PC-3 (cell line): ENCODE data around the gene GLYATL1. TPM values are rescaled to one million over a fixed set of nuclear protein-coding genes. Genes with fewer than 3 reads are reported as not detected.

Experiments used
- ATAC-seq: fragments of 200-7000 bp; cut with Tn5 transposase; 2 replicates; pipeline ENCODE4 v1.9.1; 2020; ENCODE audit warnings: mild to moderate bottlenecking, moderate library complexity
- BruUV-seq: library from RNA; stranded (reverse); fragments of 400-500 nt; replicated peaks from 2 replicates; lab custom pipeline; 2021; lab: Mats Ljungman, UMichigan
- CTCF ChIA-PET: fragments of 300-600 bp; sonication (Branson Sonifier 250); formaldehyde crosslinking; loops from one replicate; lab custom pipeline; 2022; ENCODE audit warnings: antibody characterized with exemption; lab: Charles Lee
- POLR2A ChIA-PET: fragments of 300-600 bp; sonication (Branson Sonifier 250); formaldehyde crosslinking; loops from one replicate; lab custom pipeline; 2022; ENCODE audit warnings: antibody characterized with exemption; ENCODE audit not compliant: unreplicated experiment; lab: Charles Lee
- DNase-seq: peaks from one replicate; pipeline ENCODE4 v3.0.0-alpha.2; 2015
- H2AFZ ChIP-seq: fragments of 300-600 bp; sonication (generic); 2 replicates; pipeline ENCODE4 v1.6.0; 2016; ENCODE audit warnings: antibody characterized with exemption, low read length
- H3F3A ChIP-seq: fragments of 300-600 bp; sonication (generic); one replicate; pipeline ENCODE4 v1.6.0; 2017; ENCODE audit warnings: antibody characterized with exemption, low read length, control low read depth, mild to moderate bottlenecking; ENCODE audit not compliant: unreplicated experiment
- H3K27ac ChIP-seq: fragments of 300-600 bp; sonication (generic); 2 replicates; pipeline ENCODE4 v1.5.1; 2016; ENCODE audit warnings: mild to moderate bottlenecking, low read length
- H3K27me3 ChIP-seq: fragments of 300-600 bp; sonication (generic); 2 replicates; pipeline ENCODE4 v1.6.1; 2016; ENCODE audit warnings: low read length, mixed read lengths
- H3K36me3 ChIP-seq: fragments of 300-600 bp; sonication (generic); 2 replicates; pipeline ENCODE4 v1.6.1; 2016; ENCODE audit warnings: low read depth, mixed run types, low read length, mixed read lengths
- H3K4me1 ChIP-seq: fragments of 300-600 bp; sonication (generic); 2 replicates; pipeline ENCODE4 v1.5.1; 2016; ENCODE audit warnings: low read length; ENCODE audit not compliant: insufficient read depth
- H3K4me2 ChIP-seq: fragments of 300-600 bp; sonication (generic); 2 replicates; pipeline ENCODE4 v1.6.0; 2016; ENCODE audit warnings: low read length
- H3K4me3 ChIP-seq: fragments of 300-600 bp; sonication (generic); 2 replicates; pipeline ENCODE4 v1.5.1; 2016; ENCODE audit warnings: mild to moderate bottlenecking, low read length, mixed read lengths
- H3K79me2 ChIP-seq: fragments of 300-600 bp; sonication (generic); 2 replicates; pipeline ENCODE4 v1.6.1; 2017; ENCODE audit warnings: low read length, mixed read lengths
- H3K9ac ChIP-seq: fragments of 300-600 bp; sonication (generic); 2 replicates; pipeline ENCODE4 v1.6.0; 2016; ENCODE audit warnings: mild to moderate bottlenecking, low read length
- H3K9me2 ChIP-seq: fragments of 300-600 bp; sonication (generic); replicated peaks from 2 replicates; pipeline ENCODE4 v1.6.1; 2016; ENCODE audit warnings: mixed run types, low read length, mixed read lengths
- H3K9me3 ChIP-seq: fragments of 300-600 bp; sonication (generic); 2 replicates; pipeline ENCODE4 v1.6.1; 2016; ENCODE audit warnings: low read length, mixed read lengths
- H4K20me1 ChIP-seq: fragments of 300-600 bp; sonication (generic); 2 replicates; pipeline ENCODE4 v1.6.1; 2016; ENCODE audit warnings: low read length, mixed read lengths
- CTCF ChIP-seq: fragments of 300-600 bp; sonication (generic); conservative IDR thresholded peaks from 2 replicates; pipeline ENCODE4 v1.5.1; 2017; ENCODE audit warnings: antibody characterized with exemption, low read depth, mild to moderate bottlenecking, low read length
- EZH2 ChIP-seq: fragments of 300-600 bp; sonication (generic); IDR thresholded peaks from one replicate; pipeline ENCODE4 v1.6.1; 2017; ENCODE audit warnings: antibody characterized with exemption, mild to moderate bottlenecking, low read length; ENCODE audit not compliant: unreplicated experiment
- EZH2phosphoT487 ChIP-seq: fragments of 300-600 bp; sonication (generic); IDR thresholded peaks from 2 replicates; pipeline ENCODE4 v1.6.1; 2018; ENCODE audit warnings: mild to moderate bottlenecking, antibody characterized with exemption, low read length, borderline replicate concordance
- intact Hi-C: fragments of 100-400 bp; cut with micrococcal nuclease; formaldehyde crosslinking; loops from 2 replicates; pipeline ENCODE4 v1.9.0; 2023
- total RNA-seq: library from RNA; depleted of rRNA; stranded (reverse); fragments of >200 nt; gene quantifications from 2 replicates; pipeline ENCODE4 v1.2.3, GENCODE V29; 2014

GLYATL1 gene
- total RNA-seq, 1 experiment from 2014 or later, result not detected

DNA sequence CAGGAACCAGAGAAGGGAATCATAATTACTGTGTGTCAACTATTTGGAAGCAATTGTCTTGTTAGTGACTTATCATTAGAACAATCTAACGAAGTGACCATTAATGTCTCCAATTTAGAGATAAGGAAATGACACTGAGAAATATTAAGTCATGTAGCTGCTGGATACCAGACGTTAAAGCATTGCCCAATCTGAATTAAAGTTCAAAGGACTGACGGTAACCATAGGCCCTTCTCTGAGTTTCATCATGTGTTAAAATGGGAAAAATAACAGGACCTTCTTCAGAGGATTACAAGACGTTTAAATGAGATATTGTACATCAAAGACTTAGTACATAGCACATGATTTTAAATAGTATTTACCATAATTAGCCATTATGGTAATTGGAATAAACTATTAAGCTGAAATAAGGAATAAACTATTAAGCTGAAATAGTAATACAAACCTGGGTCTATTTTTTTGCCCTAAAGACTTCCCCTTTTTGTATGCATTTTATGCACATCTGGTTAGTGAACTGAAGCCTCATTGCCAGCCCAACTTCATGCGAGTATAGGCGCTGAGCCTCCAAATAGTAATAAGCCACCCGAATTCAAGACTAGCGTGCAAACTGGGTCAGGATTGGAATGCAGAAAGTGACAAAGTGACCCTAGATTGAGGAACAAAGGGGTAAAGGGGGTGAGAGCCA, 41.0 kb downstream of the GLYATL1 start:
- POLR2A ChIA-PET, result no interaction called here
- H3K36me3 ChIP-seq, result no peaks in the 10 kb centered on the region
- no peaks in the 10 kb centered on the region for H3F3A ChIP-seq
- CTCF ChIA-PET, result no interaction called here
- H3K9ac ChIP-seq, result no peak overlapping the region
- TF ChIP-seq EZH2phosphoT487, result no peak
- no peak for TF ChIP-seq CTCF
- TF ChIP-seq EZH2, result no peak
- H3K4me1 ChIP-seq, result no peaks in the 10 kb centered on the region
- H3K27ac ChIP-seq, result no peak overlapping the region
- H3K9me3 ChIP-seq, result no peaks in the 10 kb centered on the region
- H3K79me2 ChIP-seq, result no peaks in the 10 kb centered on the region
- H4K20me1 ChIP-seq, result no peaks in the 10 kb centered on the region
- H3K27me3 ChIP-seq, result peaks cover 56% of the 10 kb centered on the region
- intact Hi-C loops, result no loop called here
- H3K9me2 ChIP-seq, result no peaks in the 10 kb centered on the region
- H3K4me3 ChIP-seq, result no peak overlapping the region
- DNase-seq (no peak), ATAC-seq (no peak)
- no TSS peak for BruUV-seq
- no peak overlapping the region for H3K4me2 ChIP-seq
- no peak overlapping the region for H2AFZ ChIP-seq

- BruUV-seq, result no TSS peak
- ATAC-seq, result no peak
- no peak overlapping the region for H3K4me3 ChIP-seq
- H4K20me1 ChIP-seq, result no peaks in the 10 kb centered on the region
- POLR2A ChIA-PET, result no interaction called here
- no peak for DNase-seq
- no peaks in the 10 kb centered on the region for H3K9me3 ChIP-seq
- no peaks in the 10 kb centered on the region for H3K9me2 ChIP-seq
- intact Hi-C loops, result no loop called here
- no peak overlapping the region for H3K9ac ChIP-seq
- CTCF ChIA-PET, result no interaction called here
- no peak overlapping the region for H3K4me2 ChIP-seq
- H3K27ac ChIP-seq, result no peak overlapping the region
- TF ChIP-seq EZH2phosphoT487 (no peak), EZH2 (no peak), CTCF (no peak)
- H2AFZ ChIP-seq, result no peak overlapping the region
- H3K79me2 ChIP-seq, result no peaks in the 10 kb centered on the region
- H3K4me1 ChIP-seq, result no peaks in the 10 kb centered on the region
- no peaks in the 10 kb centered on the region for H3K36me3 ChIP-seq
- no peaks in the 10 kb centered on the region for H3F3A ChIP-seq
- H3K27me3 ChIP-seq, result peaks cover 73% of the 10 kb centered on the region
Observed at GRCh38 chr11:58992489-58992888, 53.2 kb downstream of the GLYATL1 start.

DNA sequence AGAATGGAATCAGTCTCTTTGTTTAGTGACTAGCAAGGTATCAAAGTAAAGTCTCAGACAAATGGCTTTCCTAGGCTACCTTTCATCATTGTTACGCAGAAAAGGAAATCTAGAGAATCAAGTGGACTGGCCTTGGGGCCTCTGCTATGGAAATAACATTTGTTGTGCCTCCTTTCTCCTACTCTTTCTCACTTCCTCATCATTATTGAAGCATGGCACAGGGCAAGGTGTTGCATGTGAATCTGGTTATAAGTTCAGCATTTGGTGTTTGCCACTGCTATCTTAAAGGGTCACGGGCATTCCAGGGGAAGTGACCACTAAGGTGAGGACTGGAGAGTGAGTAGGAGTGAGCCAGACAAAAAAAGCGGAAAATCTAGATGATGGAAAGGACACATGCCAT, 54.9 kb downstream of the GLYATL1 start:
- H3K9me2 ChIP-seq, result no peaks in the 10 kb centered on the region
- intact Hi-C loops, result no loop called here
- CTCF ChIA-PET, result no interaction called here

More for the DNA sequence above, 54.9 kb downstream of the GLYATL1 start:
- no peak for ATAC-seq
- DNase-seq, result no peak
- Histone ChIP-seq H2AFZ (no peak overlapping the region), H3K79me2 (no peaks in the 10 kb centered on the region), H3K27me3 (peaks cover 84% of the 10 kb centered on the region), H3K27ac (no peak overlapping the region), H3K4me3 (no peak overlapping the region), H3K4me1 (no peaks in the 10 kb centered on the region), H3K9ac (no peak overlapping the region), H3K9me3 (no peaks in the 10 kb centered on the region), H4K20me1 (no peaks in the 10 kb centered on the region), H3F3A (no peaks in the 10 kb centered on the region), H3K36me3 (no peaks in the 10 kb centered on the region), H3K4me2 (no peak overlapping the region)
- BruUV-seq, result no TSS peak
- POLR2A ChIA-PET, result no interaction called here
- TF ChIP-seq EZH2 (no peak), CTCF (no peak), EZH2phosphoT487 (no peak)
